ENCODE results near the gene KRTAP10-5. TPM values are rescaled to one million over a fixed set of nuclear protein-coding genes. Genes with fewer than 3 reads are reported as not detected.
"Not testable (repeated sequence)": the region's sequence is repeated elsewhere in the genome, so short reads cannot be mapped to it uniquely, and the experiment has no call there.

Gene KRTAP10-5
- total RNA-seq, 1 experiment from 2014 or later: not detected

DNA sequence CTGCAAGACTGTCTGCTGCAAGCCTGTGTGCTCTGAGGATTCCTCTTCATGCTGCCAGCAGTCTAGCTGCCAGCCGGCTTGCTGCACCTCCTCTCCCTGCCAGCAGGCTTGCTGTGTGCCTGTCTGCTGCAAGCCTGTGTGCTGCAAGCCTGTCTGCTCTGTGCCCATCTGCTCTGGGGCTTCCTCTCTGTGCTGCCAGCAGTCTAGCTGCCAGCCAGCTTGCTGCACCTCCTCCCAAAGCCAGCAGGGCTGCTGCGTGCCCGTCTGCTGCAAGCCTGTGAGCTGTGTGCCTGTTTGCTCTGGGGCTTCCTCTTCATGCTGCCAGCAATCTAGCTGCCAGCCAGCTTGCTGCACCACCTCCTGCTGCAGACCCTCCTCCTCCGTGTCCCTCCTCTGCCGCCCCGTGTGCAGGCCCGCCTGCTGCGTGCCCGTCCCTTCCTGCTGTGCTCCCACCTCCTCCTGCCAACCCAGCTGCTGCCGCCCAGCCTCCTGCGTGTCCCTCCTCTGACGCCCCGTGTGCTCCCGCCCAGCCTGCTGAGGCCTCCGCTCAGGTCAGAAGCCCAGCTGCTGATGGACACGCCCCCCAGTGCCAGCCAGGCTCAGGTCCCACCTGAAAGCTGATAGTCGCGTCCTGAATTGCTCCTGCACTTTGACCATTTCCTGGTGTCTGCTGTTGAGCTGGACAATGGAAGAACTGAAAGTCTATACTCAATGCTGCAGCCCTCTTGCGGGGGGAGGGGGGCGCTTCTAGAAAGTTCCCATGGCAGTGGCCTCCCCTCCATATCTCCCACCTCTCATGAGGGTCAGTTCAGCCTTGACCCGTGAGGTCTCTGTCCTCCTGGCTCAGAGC is 5.7 kb downstream of the KRTAP10-5 start:
- Histone ChIP-seq H3K4me3 (ENCODE audit: insufficient read depth, low read depth, low read length) (no peak overlapping the region), H3K36me3 (replicated peaks; ENCODE audit: control insufficient read depth, insufficient read depth, low read length) (no peaks in the 10 kb centered on the region), H3K27me3 (ENCODE audit: control insufficient read depth, insufficient read depth, low read length) (no peaks in the 10 kb centered on the region)
- DNase-seq: peak; percentile 78

DNA sequence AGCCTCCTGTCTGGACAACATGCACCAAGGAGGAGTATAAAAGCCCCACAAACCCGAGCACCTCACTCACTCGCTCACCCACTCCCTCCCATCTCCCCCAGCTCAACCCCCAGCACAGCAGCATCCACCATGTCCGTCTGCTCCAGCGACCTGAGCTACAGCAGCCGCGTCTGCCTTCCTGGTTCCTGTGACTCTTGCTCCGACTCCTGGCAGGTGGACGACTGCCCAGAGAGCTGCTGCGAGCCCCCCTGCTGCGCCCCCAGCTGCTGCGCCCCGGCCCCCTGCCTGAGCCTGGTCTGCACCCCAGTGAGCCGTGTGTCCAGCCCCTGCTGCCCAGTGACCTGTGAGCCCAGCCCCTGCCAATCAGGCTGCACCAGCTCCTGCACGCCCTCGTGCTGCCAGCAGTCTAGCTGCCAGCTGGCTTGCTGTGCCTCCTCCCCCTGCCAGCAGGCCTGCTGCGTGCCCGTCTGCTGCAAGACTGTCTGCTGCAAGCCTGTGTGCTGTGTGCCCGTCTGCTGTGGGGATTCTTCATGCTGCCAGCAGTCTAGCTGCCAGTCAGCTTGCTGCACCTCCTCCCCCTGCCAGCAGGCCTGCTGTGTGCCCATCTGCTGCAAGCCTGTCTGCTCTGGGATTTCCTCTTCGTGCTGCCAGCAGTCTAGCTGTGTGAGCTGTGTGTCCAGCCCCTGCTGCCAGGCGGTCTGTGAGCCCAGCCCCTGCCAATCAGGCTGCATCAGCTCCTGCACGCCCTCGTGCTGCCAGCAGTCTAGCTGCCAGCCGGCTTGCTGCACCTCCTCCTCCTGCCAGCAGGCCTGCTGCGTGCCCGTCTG is 6.6 kb downstream of the KRTAP10-5 start, which contains the start of gene KRTAP10-4:
Gene KRTAP10-4, plus strand, starts transcription at position 100 of the 827 bp plus-strand sequence. Its CDS starts 30 bp downstream, at position 130.
- H3K36me3 ChIP-seq (replicated peaks; ENCODE audit: control insufficient read depth, insufficient read depth, low read length); H3K4me3 ChIP-seq (ENCODE audit: insufficient read depth, low read depth, low read length); H3K27me3 ChIP-seq (ENCODE audit: control insufficient read depth, insufficient read depth, low read length); DNase-seq: not testable (repeated sequence)

DNA sequence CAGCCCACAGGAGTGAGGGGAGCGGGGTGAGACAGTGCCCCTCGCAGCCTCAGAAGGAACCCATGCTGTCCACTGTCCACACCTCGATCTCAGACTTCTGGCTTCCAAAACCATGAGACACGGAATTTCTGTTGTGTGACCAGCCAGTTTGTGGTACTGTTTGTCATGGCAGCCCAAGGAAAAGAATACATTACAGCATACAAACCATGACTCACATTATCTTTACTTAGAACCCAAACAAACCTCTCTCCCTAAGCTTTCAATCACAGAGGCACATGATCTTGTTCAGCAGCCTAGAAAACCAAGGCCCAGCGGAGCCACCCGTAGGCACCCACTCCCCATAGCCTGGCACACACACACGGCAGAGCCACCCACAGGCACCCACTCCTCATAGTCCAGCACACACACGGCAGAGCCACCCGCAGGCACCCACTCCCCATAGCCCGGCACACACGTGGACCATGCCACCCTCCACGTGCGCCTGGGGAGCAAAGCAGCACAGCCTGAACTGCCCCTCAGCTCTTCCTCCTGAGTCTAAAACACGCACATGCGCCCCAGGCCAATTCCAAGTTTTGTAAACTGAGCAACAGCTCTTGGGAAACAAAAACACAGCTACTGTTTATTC is 7.3 kb downstream of the KRTAP10-5 start:
- DNase-seq: peak; percentile 41

DNA sequence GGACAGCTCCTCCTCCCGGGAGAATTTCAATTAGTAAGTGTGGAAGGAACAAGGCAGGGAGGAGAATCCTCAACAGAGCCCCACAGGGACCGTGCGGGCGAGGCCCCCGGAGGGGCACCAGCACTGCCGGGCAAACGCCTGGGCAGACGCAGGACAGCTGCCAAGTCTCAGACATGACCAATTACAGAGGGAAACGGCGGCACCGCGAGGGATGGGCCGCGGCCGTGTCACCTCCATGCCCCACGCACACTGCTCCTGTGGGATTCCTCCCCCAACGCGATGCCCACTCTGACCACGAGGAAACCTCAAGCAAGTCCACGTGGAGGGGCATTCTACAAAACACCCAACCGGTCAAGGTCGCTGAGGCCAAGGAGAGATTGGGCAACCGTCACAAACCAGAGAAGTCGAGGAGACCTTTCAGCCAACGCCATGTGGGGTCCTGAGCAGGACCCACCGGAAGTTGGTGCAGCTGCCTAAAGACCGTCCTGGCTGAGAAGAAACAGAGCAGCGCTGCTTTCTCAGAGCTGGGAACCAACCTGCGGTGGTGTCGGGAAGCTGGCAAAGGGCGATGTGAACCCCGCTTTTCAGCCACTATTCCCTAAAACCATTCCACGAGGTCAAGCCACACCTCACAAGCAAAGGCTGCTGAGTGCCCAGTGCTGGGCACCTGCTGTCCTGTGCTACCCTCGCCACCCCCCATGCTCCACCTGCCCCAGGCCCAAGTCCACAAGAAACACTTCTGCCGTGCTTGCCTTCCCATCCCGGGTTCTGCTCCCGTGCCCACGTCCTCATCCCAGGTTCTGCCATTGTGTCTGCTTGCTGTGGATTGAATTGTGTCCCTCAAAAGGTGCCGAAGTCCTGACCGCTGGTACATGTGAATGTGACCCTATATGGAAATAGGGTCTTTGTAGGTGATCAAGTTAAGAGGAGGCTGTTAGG is 8.3 kb downstream of the KRTAP10-5 start:
- Histone ChIP-seq H3K36me3 (replicated peaks; ENCODE audit: control insufficient read depth, insufficient read depth, low read length) (no peaks in the 10 kb centered on the region), H3K27me3 (ENCODE audit: control insufficient read depth, insufficient read depth, low read length) (no peaks in the 10 kb centered on the region), H3K4me3 (ENCODE audit: insufficient read depth, low read depth, low read length) (no peak overlapping the region)
- peak; percentile 47 for DNase-seq

More for the DNA sequence above, 7.3 kb downstream of the KRTAP10-5 start:
- Histone ChIP-seq H3K36me3 (replicated peaks; ENCODE audit: control insufficient read depth, insufficient read depth, low read length) (no peaks in the 10 kb centered on the region), H3K27me3 (ENCODE audit: control insufficient read depth, insufficient read depth, low read length) (no peaks in the 10 kb centered on the region), H3K4me3 (ENCODE audit: insufficient read depth, low read depth, low read length) (no peak overlapping the region)

DNA sequence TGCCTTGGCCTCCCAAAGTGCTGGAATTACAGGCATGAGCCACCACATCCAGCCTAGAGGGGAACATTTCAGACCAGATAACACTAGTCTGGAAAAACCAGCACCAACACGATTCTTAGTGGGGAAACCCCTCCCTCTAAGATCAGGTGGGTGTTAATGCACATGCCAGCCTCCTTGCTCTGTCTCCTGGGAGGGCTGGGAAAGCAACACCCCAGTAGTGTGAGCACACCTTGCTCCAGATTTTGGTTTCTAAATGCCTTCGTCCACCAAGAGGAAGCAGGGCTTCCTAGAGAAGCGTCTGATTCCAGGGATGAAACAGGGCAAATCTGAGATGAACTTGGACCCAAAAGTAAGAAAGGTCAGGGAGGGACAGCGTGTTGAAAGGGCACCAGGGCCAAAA is 9.1 kb downstream of the KRTAP10-5 start:
- peak; percentile 12 for DNase-seq
- Histone ChIP-seq H3K27me3 (ENCODE audit: control insufficient read depth, insufficient read depth, low read length) (no peaks in the 10 kb centered on the region), H3K36me3 (replicated peaks; ENCODE audit: control insufficient read depth, insufficient read depth, low read length) (no peaks in the 10 kb centered on the region)

DNA sequence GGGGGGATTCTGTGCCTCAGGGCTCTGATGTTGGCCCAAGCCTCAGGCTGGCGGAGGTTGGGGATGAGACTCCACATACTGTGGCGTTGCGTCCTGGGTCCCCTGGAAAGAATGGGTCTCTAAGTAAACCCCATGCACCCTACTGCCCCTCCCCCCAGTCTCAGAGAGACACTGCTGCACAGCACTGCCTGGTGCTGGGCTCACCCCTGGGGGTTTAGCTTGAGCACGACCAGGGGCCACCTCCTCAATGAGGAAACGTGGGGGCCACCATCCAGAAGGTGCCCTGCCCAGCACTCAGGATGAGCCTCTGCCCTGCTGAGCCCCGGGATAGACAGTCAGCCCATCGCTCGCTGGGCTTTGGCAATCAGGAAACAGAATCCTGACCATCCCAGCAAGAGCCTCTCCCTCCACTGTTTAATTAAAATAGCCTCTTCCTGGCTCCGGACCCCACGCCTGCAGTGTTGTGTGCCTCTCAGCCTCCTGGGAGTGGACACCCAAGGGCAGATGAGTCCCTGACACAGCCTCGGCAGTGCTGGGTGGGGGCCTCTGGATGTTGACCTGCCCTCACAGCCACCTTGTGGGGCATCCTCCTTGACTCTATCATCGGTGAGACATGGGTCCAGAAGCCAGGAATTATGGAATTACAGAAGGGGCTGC is 10.4 kb downstream of the KRTAP10-5 start:
- Histone ChIP-seq H3K27me3 (ENCODE audit: control insufficient read depth, insufficient read depth, low read length) (no peaks in the 10 kb centered on the region), H3K4me3 (ENCODE audit: insufficient read depth, low read depth, low read length) (no peak overlapping the region), H3K36me3 (replicated peaks; ENCODE audit: control insufficient read depth, insufficient read depth, low read length) (no peaks in the 10 kb centered on the region)
- peak; percentile 46 for DNase-seq

More for the DNA sequence above, 9.1 kb downstream of the KRTAP10-5 start:
- no peak overlapping the region for H3K4me3 ChIP-seq (ENCODE audit: insufficient read depth, low read depth, low read length)

DNA sequence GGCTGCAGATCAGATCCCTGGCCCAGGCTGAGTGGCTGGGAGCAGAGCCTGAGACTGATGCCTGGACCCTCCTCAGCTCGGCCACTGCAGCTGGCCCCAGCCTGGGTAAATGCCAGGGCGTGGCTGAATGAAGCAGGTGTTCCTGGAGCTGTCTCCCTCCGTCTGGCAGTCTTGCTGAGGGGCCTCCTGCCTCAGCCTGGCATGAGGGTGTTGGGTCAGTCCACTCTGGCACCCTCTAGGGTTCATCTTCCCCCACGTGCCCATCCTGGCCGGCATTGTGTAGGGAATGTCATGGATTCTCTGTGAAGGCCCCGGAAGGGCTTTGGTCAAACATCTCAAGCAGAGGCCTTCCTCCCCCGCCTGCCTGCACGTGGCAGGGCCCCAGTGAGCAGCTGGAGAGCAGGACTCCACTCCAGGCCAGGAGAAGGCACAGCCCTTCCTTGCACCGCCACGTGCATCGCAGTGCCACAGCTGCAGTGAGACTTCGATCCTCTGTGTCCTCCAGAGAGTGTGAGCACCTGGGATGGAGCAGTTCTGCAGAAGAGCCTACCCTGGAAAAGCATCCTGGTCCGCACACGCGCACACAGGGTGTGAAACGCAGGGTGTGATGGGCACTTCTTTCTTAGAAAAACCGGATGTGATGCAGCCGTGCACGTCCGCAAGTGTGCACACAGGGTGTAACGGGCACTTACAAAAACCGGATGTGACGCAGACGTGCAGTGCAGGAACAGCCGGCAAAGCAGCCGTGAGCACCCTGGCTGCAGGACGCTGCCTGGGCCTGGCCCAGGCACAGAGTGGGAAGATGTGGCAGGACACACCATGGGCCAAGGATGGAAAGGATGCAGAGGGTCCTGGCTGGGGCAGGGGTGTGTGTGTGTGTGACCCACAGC is 11.5 kb downstream of the KRTAP10-5 start:
- Histone ChIP-seq H3K4me3 (ENCODE audit: insufficient read depth, low read depth, low read length) (no peak overlapping the region), H3K36me3 (replicated peaks; ENCODE audit: control insufficient read depth, insufficient read depth, low read length) (no peaks in the 10 kb centered on the region), H3K27me3 (ENCODE audit: control insufficient read depth, insufficient read depth, low read length) (no peaks in the 10 kb centered on the region)
- peak; percentile 49 for DNase-seq

DNA sequence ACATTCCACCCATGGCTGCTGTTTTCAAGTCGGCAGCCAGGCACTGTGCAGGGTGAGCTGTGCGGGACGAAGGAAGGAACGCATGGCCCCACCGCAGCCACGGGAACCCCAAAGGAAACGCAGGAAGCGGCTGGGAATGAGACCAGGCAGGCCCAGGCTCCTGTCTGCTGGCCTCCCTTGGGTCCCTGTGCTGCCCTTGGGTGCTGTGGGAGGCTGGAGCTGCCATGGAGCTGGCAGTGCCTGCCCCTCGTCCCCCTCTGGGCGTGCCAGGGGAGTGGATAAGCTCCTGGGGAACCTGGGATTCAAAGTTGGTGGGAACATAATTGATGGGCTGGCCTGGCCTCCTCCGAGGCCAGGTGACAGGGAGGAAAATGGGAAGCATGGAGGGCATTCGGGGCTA is 12.1 kb downstream of the KRTAP10-5 start:
- Histone ChIP-seq H3K36me3 (replicated peaks; ENCODE audit: control insufficient read depth, insufficient read depth, low read length) (no peaks in the 10 kb centered on the region), H3K27me3 (ENCODE audit: control insufficient read depth, insufficient read depth, low read length) (no peaks in the 10 kb centered on the region), H3K4me3 (ENCODE audit: insufficient read depth, low read depth, low read length) (no peak overlapping the region)
- no peak for DNase-seq

DNA sequence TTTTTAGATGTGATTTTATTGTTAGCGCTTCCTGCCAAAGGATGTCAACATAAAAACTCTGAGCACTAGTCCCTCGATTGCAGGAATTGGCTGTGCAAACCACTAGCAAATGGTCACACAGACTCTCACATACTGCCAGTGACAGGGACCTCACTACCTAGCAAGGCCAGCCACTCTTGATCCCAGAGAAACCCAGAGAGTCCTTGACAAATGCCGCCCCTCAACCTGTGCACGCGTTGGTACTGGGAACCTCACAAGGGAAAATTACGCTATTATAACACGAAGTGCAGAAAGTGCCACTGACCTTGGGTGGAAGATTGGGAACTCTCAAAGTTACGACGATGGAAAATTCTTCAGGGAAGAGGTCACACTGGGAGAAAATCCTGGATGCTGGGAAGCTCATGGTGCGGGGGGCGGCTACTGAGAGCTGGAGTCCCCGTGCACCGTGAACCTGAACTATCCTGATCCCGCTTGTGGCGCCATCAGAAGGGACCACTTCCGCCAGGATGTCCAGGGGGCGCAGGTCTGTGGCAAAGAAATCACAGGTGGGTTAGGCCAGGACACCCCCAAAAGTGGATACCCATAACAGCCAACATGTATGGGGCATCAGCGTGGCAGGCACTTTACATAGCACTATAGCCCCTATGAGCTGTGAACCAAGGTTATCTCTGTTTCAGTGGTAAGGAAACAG is 12.8 kb downstream of the KRTAP10-5 start:
- Histone ChIP-seq H3K27me3 (ENCODE audit: control insufficient read depth, insufficient read depth, low read length) (no peaks in the 10 kb centered on the region), H3K36me3 (replicated peaks; ENCODE audit: control insufficient read depth, insufficient read depth, low read length) (no peaks in the 10 kb centered on the region), H3K4me3 (ENCODE audit: insufficient read depth, low read depth, low read length) (no peak overlapping the region)
- DNase-seq: peak; percentile 34

DNA sequence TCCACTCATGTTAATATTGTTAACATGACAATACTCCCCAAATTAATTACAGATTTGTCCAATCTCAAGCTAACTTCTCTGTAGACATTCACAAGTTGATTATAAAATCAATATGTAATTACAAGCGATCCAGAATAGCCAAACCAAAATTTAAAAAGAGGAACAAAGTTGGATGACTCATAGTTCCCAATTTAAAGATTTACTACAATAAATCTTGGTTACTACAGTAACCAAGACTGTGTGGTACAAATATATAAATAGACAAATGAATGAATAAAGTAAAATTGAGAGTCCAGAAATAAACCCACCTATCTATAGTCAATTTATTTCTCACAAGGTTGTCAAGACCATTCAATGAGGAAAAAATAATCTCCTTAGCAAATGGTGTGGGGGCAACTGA is 14.0 kb downstream of the KRTAP10-5 start:
- H3K36me3 ChIP-seq (replicated peaks; ENCODE audit: control insufficient read depth, insufficient read depth, low read length): no peaks in the 10 kb centered on the region
- H3K4me3 ChIP-seq (ENCODE audit: insufficient read depth, low read depth, low read length): no peak overlapping the region
- no peaks in the 10 kb centered on the region for H3K27me3 ChIP-seq (ENCODE audit: control insufficient read depth, insufficient read depth, low read length)
- DNase-seq: no peak

DNA sequence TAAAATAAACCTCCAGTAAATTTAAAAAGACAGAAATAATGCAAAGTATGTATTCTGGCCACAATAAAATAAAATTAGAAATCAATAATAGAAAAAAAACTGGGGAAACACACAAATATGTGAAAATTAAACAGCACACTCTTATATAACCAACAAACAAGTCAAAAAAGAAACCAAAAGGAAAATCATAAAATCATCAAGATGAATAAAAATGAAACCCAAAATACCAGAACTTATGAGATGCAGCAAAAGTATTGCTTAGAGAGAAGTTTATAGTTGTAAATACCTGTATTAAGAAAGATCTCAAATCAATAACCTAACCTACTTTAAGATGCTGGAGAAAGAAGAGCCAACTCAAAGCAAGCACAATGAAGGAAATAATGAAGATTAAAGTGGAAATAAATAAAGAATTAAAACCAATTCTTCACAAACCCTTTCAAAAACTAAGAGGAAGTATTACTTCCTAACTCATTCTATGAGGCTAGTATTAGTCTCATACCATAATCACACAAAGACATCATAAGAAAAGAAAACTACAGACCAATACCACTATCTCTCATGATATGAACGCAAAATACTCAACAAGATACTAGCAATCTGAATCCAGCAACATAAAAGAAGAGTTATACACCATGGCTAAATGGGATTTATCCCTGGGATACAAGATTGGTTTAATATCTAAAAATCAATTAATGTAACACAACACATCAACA is 15.4 kb downstream of the KRTAP10-5 start:
- Histone ChIP-seq H3K4me3 (ENCODE audit: insufficient read depth, low read depth, low read length) (no peak overlapping the region), H3K27me3 (ENCODE audit: control insufficient read depth, insufficient read depth, low read length) (no peaks in the 10 kb centered on the region), H3K36me3 (replicated peaks; ENCODE audit: control insufficient read depth, insufficient read depth, low read length) (no peaks in the 10 kb centered on the region)
- DNase-seq: no peak

DNA sequence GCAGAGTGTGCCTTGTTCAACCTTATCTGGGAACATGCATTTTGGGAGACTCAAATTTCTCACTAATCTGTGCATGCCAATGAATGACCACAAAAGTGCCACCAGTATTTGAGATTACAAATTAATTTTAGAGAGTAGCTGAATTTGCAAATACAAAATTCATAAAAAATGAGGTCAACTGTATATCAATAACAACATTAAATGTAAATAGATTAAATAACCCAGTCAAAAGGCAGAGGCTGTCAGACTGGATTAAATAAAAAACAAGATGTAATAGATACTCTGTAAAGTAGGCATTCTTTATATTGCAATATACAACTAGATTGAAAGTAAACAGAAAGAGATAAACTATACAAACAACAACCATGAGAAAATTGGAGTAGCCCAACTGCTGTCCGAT is 16.3 kb downstream of the KRTAP10-5 start:
- DNase-seq: no peak
- no peaks in the 10 kb centered on the region for H3K36me3 ChIP-seq (replicated peaks; ENCODE audit: control insufficient read depth, insufficient read depth, low read length)
- H3K27me3 ChIP-seq (ENCODE audit: control insufficient read depth, insufficient read depth, low read length): no peaks in the 10 kb centered on the region
- H3K4me3 ChIP-seq (ENCODE audit: insufficient read depth, low read depth, low read length): no peak overlapping the region
